ENCODE data around the gene CDC123. TPM values are rescaled to one million over a fixed set of nuclear protein-coding genes. Genes with fewer than 3 reads are reported as not detected.

CDC123 gene
- total and polyA plus RNA-seq, 7 donors: 33.8 to 70.3 (median 50.8) TPM

DNA sequence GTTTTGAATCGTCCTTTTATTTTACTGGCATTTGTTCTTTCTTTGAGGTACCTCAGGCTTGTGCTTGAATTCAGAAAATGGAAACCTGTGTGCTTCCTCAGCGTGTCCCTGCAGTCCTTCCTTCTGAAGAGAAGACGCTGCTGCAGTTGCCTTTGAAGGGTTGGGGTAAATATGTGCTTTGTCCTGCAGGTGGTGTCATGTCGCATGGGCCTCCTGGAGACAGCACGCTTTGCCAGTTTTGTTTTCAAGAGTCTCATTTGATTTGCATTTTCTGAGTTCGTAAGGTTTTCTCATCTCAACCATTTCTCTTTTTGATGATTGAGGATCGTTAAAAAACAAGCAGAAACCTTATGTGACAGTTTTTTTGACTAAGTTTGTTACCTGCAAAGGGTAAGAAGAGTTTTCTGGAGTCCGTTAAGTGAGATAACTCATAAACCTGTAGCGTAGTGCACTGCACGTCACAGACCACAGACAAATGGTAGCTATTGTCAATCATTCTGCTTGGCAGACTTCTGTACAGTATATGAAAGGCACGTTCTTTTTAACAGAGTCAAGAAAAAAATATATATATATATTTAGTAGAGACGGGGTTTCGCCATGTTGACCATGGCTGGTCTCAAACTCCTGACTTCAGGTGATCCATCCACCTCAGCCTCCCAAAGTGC lies 57.0 kb downstream of the CDC123 start:
- Histone ChIP-seq H3K27me3 (no peaks in the 10 kb centered on the region), H3K36me3 (peaks cover 0 to 31% (median 0%) of the 10 kb centered on the region in 4 donors), H3K27ac (no peak overlapping the region), H3K4me1 (peaks cover 0 to 7% (median 4%) of the 10 kb centered on the region in 4 donors), H3K4me3 (no peak overlapping the region), H3K9me3 (no peaks in the 10 kb centered on the region)
- no peak for DNase-seq
- TF ChIP-seq POLR2AphosphoS5 (IDR thresholded peaks at IDR 0.05) (no peak), EP300 (IDR thresholded peaks at IDR 0.05) (no peak), POLR2A (IDR thresholded peaks at IDR 0.05) (no peak)
- TF ChIP-seq, protein P1, sequence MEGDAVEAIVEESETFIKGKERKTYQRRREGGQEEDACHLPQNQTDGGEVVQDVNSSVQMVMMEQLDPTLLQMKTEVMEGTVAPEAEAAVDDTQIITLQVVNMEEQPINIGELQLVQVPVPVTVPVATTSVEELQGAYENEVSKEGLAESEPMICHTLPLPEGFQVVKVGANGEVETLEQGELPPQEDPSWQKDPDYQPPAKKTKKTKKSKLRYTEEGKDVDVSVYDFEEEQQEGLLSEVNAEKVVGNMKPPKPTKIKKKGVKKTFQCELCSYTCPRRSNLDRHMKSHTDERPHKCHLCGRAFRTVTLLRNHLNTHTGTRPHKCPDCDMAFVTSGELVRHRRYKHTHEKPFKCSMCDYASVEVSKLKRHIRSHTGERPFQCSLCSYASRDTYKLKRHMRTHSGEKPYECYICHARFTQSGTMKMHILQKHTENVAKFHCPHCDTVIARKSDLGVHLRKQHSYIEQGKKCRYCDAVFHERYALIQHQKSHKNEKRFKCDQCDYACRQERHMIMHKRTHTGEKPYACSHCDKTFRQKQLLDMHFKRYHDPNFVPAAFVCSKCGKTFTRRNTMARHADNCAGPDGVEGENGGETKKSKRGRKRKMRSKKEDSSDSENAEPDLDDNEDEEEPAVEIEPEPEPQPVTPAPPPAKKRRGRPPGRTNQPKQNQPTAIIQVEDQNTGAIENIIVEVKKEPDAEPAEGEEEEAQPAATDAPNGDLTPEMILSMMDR (IDR thresholded peaks at IDR 0.05): no peak
- WGBS, 2 donors: 80 to 82% methylated on average over 13 of the region's 13 CpGs
- intact Hi-C loops (cut with DNase I): no loop called here

DNA sequence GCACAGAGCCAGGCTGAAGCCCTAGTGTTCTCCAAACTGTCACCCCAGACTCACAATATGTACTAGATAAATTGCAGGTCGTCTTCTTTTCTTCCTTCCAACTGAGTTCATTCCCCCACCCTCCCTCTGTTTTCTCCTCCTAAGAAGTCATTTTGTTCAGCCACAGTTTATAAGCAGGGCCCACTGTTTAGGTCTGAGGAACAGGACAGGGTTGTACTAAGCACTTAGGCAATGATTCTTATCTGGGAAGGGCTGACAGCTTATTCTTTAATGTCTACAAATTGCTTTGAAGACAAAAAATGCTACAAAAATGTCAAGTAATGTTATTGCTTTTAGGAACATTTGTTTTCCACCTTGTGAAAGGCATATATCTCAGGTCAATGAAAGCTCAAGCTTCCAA lies 59.1 kb downstream of the CDC123 start:
- H3K27ac ChIP-seq: peak overlapping the region in 3 of 4 donors; percentile 34 to 59 (median 35)
- no peaks in the 10 kb centered on the region for H3K27me3 ChIP-seq
- peaks cover 0 to 7% (median 4%) of the 10 kb centered on the region in 4 donors for H3K4me1 ChIP-seq
- DNase-seq: no peak
- 71 to 75% methylated on average over 1 of the region's 1 CpG for WGBS, 2 donors
- TF ChIP-seq, protein P1 (IDR thresholded peaks at IDR 0.05): no peak
- peak in 3 of 4 donors; percentile 19 to 58 (median 49) for TF ChIP-seq POLR2AphosphoS5 (IDR thresholded peaks at IDR 0.05)
- H3K9me3 ChIP-seq: no peaks in the 10 kb centered on the region
- intact Hi-C loops (cut with DNase I): no loop called here
- H3K4me3 ChIP-seq: no peak overlapping the region
- peaks cover 0 to 11% (median 0%) of the 10 kb centered on the region in 4 donors for H3K36me3 ChIP-seq

DNA sequence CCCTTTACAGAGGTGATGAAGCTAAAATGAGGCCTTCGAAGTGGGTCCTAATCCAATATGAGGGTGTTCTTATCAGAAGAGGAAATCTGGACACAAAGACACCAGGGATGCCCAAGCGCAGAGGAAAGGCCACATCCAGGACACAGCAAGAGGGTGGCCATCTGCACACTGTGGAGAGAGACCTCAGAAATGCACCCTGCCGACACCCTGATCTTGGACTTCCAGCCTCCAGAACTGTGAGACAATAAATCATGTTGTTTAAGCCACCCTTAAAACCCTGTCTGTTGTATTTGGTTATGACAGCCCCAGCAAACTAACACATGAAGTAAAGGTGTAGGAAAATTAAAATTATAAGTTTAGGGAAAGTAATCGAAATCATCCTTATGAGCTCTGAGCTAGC lies 64.0 kb downstream of the CDC123 start:
- intact Hi-C loops (cut with DNase I): loop anchor here (5.0 to 10.0 kb wide), 3 partner anchors 275 to 835 kb away; no protein-coding TSS in a partner anchor
- Histone ChIP-seq H3K9me3 (no peaks in the 10 kb centered on the region), H3K27ac (no peak overlapping the region), H3K27me3 (no peaks in the 10 kb centered on the region), H3K4me1 (peaks cover 0 to 6% (median 4%) of the 10 kb centered on the region in 4 donors), H3K4me3 (no peak overlapping the region), H3K36me3 (no peaks in the 10 kb centered on the region)
- no peak for DNase-seq
- TF ChIP-seq EP300 (IDR thresholded peaks at IDR 0.05): no peak
- TF ChIP-seq POLR2A (IDR thresholded peaks at IDR 0.05): no peak
- TF ChIP-seq, protein P1 (IDR thresholded peaks at IDR 0.05): no peak
- no peak for TF ChIP-seq POLR2AphosphoS5 (IDR thresholded peaks at IDR 0.05)
- 82 to 86% methylated on average over 4 of the region's 4 CpGs for WGBS, 2 donors

DNA sequence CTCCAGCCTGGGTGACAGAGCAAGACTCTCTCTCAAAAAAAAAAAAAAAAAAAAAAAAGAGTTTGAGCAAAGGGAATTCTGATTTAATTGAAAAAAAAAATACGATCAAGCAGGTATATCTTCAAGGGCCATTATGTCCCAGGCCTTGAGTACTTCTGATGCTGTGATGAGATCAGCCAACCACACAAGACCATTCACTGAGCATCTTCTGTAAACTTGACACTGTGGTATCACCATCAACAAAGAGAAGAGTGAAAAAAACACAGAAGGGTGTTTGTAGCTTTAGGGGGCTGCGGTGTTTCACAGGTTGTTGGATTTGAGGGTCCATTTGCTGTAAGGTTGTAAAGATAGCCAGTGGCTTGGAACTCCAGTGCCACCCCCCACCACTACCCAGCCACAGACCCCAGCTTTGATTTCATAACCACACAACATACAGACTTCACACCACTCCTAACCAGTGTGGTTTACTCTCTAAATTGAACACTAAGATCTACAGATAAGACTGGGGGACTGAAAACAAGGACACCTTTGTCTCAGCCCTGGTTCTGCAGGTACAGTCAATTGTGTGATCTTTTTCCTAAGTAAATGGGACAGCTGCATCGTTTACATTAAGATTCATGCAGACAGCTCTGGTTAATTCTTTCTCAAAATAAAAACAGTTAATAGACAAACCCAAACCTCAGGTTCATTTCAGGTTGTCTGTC lies 66.4 kb downstream of the CDC123 start:
- intact Hi-C loops (cut with DNase I): loop anchor here (5.0 to 10.0 kb wide), 3 partner anchors 272 to 832 kb away; no protein-coding TSS in a partner anchor
- WGBS, 2 donors: 40 to 80% methylated on average over 3 of the region's 3 CpGs

More for the DNA sequence above, 66.4 kb downstream of the CDC123 start:
- H3K4me1 ChIP-seq: peaks cover 0 to 16% (median 5%) of the 10 kb centered on the region in 4 donors
- no peaks in the 10 kb centered on the region for H3K36me3 ChIP-seq
- H3K4me3 ChIP-seq: no peak overlapping the region
- H3K9me3 ChIP-seq: no peaks in the 10 kb centered on the region
- H3K27ac ChIP-seq: no peak overlapping the region
- TF ChIP-seq, protein P1 (IDR thresholded peaks at IDR 0.05): no peak
- TF ChIP-seq POLR2AphosphoS5 (IDR thresholded peaks at IDR 0.05) (no peak), POLR2A (IDR thresholded peaks at IDR 0.05) (no peak), EP300 (IDR thresholded peaks at IDR 0.05) (no peak)
- no peak for DNase-seq
- no peaks in the 10 kb centered on the region for H3K27me3 ChIP-seq

Data from sigmoid colon (tissue), 7 donors.